ENCODE results near the gene KAT8. TPM values are rescaled to one million over a fixed set of nuclear protein-coding genes. Genes with fewer than 3 reads are reported as not detected.
A peak's percentile ranks its signal among the peaks of the same experiment; 100 is the strongest.

The KAT8 gene
- total and polyA plus RNA-seq, 9 of the 15 experiments (the other 6 are each of a cell fraction or from before 2014, with no cell fraction given) = 10.0 to 98.5 (median 76.4) TPM

DNA sequence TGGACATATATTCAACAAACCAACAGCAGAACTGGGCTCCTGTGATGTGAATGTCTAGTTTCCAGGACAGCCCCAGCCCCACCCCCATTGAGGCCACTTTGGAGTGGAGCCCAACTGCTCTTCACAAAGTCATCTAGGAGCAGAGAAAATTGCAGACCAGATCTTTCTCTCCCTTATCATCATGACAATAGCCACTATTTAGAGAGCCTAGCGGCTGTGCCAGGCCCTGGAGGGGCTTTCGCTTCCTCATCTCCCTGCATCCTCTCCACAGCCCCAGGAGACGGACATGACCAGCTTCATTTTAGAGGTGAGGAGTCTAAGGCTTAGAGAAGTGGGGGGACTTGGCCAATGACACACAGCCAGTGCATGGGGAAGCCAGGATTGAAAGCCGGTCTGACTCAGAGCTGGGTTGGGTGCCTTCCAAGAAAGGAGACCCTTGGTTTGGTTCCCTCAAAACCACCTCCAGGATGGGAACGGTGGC is 16.7 kb downstream of the KAT8 start:
- intact Hi-C loops (cut with micrococcal nuclease) = no loop called here
- in situ Hi-C loops (cut with MboI) = no loop called here
- Histone ChIP-seq H2AFZ (ENCODE audit: low read depth, low read length) (peak overlapping the region; percentile 65), H4K20me1 (replicated peaks; ENCODE audit: control insufficient read depth, insufficient read depth, low read length) (no peaks in the 10 kb centered on the region), H3K9me3 (replicated peaks; ENCODE audit: control insufficient read depth, insufficient read depth, low read depth, low read length) (no peaks in the 10 kb centered on the region), H3K79me2 (ENCODE audit: control insufficient read depth, insufficient read depth, low read length) (no peaks in the 10 kb centered on the region), H3K27me3 (ENCODE audit: control insufficient read depth in 2 of 2, insufficient read depth in 2 of 2, low read length in 2 of 2) (no peaks in the 10 kb centered on the region), H3K9ac (ENCODE audit: insufficient read depth in 1 of 2, low read depth in 2 of 2, low read length in 2 of 2) (peak overlapping the region in 1 of 2 experiments; percentile 87; a peak in 2 of 4 replicates), H3K4me2 (ENCODE audit: insufficient read depth, low read length) (peak overlapping the region; percentile 81), H3K4me1 (replicated peaks in 1 of 2; ENCODE audit: control insufficient read depth in 2 of 2, insufficient read depth in 2 of 2, low read length in 2 of 2) (peaks cover 38 to 83% of the 10 kb centered on the region in 2 experiments), H3K27ac (ENCODE audit: extremely low read depth, low read depth, low read length) (peak overlapping the region; percentile 41; the same call in 1 of the 3 replicates), H3K9me1 (ENCODE audit: control insufficient read depth, insufficient read depth, low read length) (no peaks in the 10 kb centered on the region), H3K36me3 (ENCODE audit: control insufficient read depth, insufficient read depth, low read length) (peaks cover 34% of the 10 kb centered on the region; the same call in 2 of the 3 replicates), H3K4me3 (no peak overlapping the region)
- FAIRE-seq (peak; percentile 67), ATAC-seq (peak; percentile 41), DNase-seq (ENCODE audit: extremely low read depth in 1 of 4, low spot score in 3 of 4) (peak in 3 of 4 experiments; percentile 11 to 51 (median 44))
- CTCF ChIA-PET (ENCODE audit: low intra/inter-chr PET ratio) = no interaction called here
- 19% methylated on average over 5 of the region's 5 CpGs for WGBS (ENCODE audit: insufficient coverage, low coverage, missing lambda C conversion rate)
- BruUV-seq (replicated peaks) = no TSS peak
- POLR2A ChIA-PET = interaction anchor here (0.9 to 4.2 kb wide), 6 partner anchors 9 to 46 kb away, joined by 3 to 23 read pairs (median 4); partner anchors contain the start of genes FUS and KAT8
- no peak for TF ChIP-seq KLF6 (CRISPR knock-in tag; IDR thresholded peaks at IDR 0.05; ENCODE audit: borderline replicate concordance)
- TF ChIP-seq ZKSCAN8 (CRISPR knock-in tag; IDR thresholded peaks at IDR 0.05) = no peak
- no peak for TF ChIP-seq SAFB2 (IDR thresholded peaks at IDR 0.05; ENCODE audit: borderline replicate concordance, low read depth, low read length, severe bottlenecking)
- TF ChIP-seq, protein P1, sequence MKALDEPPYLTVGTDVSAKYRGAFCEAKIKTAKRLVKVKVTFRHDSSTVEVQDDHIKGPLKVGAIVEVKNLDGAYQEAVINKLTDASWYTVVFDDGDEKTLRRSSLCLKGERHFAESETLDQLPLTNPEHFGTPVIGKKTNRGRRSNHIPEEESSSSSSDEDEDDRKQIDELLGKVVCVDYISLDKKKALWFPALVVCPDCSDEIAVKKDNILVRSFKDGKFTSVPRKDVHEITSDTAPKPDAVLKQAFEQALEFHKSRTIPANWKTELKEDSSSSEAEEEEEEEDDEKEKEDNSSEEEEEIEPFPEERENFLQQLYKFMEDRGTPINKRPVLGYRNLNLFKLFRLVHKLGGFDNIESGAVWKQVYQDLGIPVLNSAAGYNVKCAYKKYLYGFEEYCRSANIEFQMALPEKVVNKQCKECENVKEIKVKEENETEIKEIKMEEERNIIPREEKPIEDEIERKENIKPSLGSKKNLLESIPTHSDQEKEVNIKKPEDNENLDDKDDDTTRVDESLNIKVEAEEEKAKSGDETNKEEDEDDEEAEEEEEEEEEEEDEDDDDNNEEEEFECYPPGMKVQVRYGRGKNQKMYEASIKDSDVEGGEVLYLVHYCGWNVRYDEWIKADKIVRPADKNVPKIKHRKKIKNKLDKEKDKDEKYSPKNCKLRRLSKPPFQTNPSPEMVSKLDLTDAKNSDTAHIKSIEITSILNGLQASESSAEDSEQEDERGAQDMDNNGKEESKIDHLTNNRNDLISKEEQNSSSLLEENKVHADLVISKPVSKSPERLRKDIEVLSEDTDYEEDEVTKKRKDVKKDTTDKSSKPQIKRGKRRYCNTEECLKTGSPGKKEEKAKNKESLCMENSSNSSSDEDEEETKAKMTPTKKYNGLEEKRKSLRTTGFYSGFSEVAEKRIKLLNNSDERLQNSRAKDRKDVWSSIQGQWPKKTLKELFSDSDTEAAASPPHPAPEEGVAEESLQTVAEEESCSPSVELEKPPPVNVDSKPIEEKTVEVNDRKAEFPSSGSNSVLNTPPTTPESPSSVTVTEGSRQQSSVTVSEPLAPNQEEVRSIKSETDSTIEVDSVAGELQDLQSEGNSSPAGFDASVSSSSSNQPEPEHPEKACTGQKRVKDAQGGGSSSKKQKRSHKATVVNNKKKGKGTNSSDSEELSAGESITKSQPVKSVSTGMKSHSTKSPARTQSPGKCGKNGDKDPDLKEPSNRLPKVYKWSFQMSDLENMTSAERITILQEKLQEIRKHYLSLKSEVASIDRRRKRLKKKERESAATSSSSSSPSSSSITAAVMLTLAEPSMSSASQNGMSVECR (CRISPR knock-in tag; IDR thresholded peaks at IDR 0.05) = 0 out of 2 replicates have a peak, but pooled peaks have one; percentile 2
- TF ChIP-seq ZNF274 (IDR thresholded peaks at IDR 0.05; ENCODE audit: borderline replicate concordance, low read depth, low read length) = no peak
- TF ChIP-seq, protein P2, sequence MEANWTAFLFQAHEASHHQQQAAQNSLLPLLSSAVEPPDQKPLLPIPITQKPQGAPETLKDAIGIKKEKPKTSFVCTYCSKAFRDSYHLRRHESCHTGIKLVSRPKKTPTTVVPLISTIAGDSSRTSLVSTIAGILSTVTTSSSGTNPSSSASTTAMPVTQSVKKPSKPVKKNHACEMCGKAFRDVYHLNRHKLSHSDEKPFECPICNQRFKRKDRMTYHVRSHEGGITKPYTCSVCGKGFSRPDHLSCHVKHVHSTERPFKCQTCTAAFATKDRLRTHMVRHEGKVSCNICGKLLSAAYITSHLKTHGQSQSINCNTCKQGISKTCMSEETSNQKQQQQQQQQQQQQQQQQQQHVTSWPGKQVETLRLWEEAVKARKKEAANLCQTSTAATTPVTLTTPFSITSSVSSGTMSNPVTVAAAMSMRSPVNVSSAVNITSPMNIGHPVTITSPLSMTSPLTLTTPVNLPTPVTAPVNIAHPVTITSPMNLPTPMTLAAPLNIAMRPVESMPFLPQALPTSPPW (CRISPR knock-in tag; IDR thresholded peaks at IDR 0.05) = 0 out of 2 replicates have a peak, but pooled peaks have one; percentile 16
- TF ChIP-seq HEY1 (CRISPR knock-in tag; IDR thresholded peaks at IDR 0.05; ENCODE audit: borderline replicate concordance) = no peak
- TF ChIP-seq HMG20A (CRISPR knock-in tag; conservative IDR thresholded peaks at IDR 0.05) = no peak
- TF ChIP-seq SREBF2 (CRISPR knock-in tag; IDR thresholded peaks at IDR 0.05) = no peak
- 0 out of 2 replicates have a peak, but pooled peaks have one; percentile 8 for TF ChIP-seq RBFOX2 (IDR thresholded peaks at IDR 0.05; ENCODE audit: low read depth, low read length)
- TF ChIP-seq SP1 (CRISPR knock-in tag; IDR thresholded peaks at IDR 0.05) = no peak
- peak; percentile 42 for TF ChIP-seq NFIC (IDR thresholded peaks at IDR 0.05)
- no peak for TF ChIP-seq ZNF589 (CRISPR knock-in tag; IDR thresholded peaks at IDR 0.05; ENCODE audit: low read depth)
- no peak for TF ChIP-seq ZFP1 (CRISPR knock-in tag; IDR thresholded peaks at IDR 0.05)
- no peak for TF ChIP-seq NUFIP1 (IDR thresholded peaks at IDR 0.05; ENCODE audit: partially characterized antibody)
- no peak for TF ChIP-seq ILF3 (IDR thresholded peaks at IDR 0.05; ENCODE audit: borderline replicate concordance)
- TF ChIP-seq ELF2 (CRISPR knock-in tag; IDR thresholded peaks at IDR 0.05) = no peak
